HG03025 (cell line): ENCODE data around the gene CACNG1.

ENCODE experiments used
- ATAC-seq: cut with Tn5 transposase; IDR thresholded peaks from one replicate; pipeline ENCODE4 v1.9.1; 2021; ENCODE audit warnings: mild to moderate bottlenecking, moderate library complexity; ENCODE audit not compliant: unreplicated experiment, low FRiP score

CACNG1 gene

DNA sequence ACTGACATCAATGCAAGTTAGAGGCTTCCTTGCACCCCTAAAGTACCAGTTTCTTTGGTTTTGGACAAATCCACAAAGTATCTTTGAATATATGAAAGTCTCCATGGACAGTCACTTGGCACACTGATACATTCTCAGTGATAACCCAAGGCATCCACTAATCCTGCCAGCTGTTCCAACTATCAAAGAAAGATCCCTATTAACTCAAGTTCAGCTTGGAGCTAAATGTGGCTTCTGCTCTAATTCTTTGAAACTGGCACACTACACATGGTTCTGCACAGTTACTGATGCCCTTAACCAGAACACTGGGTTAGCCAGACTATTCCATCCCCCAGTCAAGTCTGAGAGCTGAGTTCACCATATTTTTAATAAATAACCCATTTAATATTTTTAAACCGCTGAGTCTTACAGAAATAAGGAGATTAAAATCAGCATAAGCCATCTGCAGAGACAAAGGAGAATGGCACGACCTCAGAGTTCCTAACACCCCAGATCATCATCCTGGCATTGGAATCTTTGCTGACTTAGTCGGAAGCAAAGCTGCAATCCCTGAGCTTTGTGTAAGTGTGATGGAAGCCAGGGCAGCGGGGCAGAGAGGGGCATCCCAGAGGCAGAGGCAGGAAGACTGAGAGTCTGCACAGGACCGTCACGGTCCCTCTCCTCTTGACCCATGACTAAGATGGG lies 6.3 kb downstream of the CACNG1 start:
- no peak for ATAC-seq

DNA sequence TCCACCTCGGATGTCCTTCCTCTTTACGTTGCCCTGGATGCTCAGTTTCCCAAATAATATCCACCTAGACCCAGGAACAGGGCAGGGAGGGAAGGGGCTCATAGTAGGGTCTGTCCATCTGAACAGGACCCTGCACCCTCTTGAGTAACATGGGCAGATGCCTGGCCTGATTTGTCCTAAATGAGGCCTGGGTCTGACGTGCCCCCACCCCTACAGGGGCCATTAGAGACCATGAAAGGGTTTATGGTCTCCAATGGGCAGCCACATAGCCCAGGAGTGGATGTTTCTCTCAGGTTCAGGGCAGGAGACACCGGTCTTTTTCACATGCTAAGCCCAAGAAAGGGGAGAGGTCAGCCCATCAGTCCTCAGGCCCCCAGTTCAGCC lies 6.8 kb downstream of the CACNG1 start:
- ATAC-seq, result no peak

GRCh38 chr17:67051837-67052236 lies 7.5 kb downstream of the CACNG1 start:
- no peak for ATAC-seq

DNA sequence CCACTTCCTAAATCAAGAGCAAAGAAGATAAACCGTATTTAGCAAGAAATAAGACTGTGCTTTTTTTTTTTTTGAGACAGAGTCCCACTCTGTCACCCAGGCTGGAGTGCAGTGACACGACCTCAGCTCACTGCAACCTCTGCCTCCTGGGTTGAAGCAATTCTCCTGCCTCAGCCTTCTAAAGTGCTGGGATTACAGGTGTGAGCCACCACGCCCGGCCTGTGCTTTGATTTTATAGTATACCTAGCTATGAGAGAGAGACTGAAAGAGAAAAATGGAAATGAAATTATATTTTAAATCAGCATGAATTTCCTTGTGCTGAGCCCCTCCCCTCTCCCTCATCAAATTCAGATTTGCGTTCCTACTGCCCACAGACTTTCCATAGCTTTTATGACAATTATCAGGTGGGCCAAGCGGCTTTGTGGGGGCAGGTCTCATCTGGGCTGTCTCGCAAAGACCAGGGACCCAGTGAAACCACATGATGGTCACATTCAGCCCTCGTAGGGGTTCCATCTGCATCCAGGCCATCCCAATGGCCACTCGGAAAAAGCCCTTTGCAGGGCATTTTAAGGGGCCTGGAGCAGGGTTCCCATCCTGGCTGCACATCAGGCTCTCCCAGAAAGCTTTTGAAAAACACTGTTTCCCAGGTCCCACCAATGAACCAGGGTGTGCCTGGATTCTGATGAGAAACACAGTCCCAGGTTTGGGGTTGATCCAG lies 8.5 kb downstream of the CACNG1 start:
- ATAC-seq, result no peak

DNA sequence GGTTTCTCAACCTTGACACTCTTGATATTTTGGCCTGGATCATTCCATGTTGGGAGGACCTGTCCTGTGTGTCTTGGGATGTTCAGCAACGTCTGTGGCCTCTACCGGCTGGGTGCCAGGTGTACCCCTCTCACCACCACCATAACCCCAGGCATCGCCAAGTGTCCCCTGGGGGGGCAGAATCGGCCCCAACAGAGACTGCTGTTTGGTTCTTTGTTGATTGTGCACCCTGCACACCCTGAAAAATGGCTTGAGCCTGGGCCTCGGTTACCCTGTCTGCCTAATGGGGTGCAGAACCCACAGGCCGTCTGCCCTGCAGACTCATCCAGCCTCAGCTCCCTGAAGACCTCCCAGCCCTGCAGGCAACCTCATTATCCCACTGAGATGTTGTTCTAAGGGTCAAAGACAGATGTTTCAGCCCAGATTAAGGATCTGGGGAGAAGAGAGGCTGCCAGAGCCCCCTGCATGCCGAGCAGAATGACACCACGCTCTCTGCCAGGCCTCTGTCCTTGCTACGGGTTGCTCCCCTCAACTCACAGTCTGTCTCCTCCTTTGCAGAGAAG lies 9.2 kb downstream of the CACNG1 start:
- no peak for ATAC-seq

DNA sequence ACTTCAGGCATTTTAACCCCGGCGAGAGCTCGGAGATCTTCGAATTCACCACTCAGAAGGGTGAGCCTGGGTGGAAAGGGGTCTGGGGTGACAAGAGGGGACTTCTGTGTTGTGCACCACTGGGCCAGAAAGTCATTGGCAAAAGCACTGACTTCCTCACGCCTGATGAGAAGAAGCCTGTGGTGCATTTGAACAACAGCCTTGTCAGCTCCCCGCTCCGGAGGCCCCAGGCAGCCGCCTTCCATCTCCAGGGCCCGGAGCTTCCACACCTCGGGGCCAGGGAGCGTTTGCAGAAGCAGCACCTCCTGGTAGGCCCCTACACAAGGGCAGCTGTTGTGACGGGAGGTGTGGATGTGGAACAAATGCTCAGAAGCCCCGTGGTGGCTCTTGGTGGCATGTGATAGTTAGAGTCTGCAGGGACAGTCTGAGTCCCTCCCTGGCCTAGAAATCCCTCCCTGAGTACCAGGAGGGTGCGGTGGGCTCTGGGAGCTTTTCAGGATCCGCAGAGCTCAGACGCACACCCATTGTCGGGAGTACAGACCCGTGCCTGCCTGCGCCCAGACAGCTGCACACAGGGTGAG lies 9.7 kb downstream of the CACNG1 start:
- no peak for ATAC-seq

DNA sequence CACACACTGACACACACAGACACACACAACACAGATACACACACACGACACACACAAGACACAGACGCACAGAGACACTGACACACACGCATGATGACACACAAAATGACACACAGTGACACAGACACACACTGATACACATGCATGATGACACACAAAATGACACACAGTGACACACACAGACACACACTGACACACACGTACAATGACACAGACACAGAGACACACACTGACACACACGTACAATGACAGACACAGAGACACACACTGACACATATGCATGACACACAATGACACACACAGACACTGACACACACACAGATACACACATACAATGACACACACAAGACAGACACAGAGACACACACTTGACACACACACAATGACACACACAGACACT lies 10.3 kb downstream of the CACNG1 start:
- ATAC-seq, result no peak

DNA sequence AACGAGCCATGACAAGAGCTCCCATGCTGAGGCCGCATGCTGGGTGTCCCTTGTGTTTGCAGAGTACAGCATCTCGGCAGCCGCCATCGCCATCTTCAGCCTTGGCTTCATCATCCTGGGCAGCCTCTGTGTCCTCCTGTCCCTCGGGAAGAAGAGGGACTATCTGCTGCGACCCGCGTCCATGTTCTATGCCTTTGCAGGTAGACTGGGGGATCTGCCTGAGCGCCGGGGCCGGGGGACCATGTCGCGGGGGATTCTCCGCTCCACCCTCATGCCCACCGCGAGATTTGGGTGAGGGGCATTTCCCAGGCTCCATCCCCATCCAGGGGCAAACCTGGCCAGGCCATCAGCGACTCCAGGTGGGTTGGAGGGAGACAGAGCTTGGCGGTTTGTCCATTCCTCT lies 10.7 kb downstream of the CACNG1 start:
- no peak for ATAC-seq

- no peak for ATAC-seq
These were observed 11.7 kb downstream of the CACNG1 start for GRCh38 chr17:67055811-67056745.

DNA sequence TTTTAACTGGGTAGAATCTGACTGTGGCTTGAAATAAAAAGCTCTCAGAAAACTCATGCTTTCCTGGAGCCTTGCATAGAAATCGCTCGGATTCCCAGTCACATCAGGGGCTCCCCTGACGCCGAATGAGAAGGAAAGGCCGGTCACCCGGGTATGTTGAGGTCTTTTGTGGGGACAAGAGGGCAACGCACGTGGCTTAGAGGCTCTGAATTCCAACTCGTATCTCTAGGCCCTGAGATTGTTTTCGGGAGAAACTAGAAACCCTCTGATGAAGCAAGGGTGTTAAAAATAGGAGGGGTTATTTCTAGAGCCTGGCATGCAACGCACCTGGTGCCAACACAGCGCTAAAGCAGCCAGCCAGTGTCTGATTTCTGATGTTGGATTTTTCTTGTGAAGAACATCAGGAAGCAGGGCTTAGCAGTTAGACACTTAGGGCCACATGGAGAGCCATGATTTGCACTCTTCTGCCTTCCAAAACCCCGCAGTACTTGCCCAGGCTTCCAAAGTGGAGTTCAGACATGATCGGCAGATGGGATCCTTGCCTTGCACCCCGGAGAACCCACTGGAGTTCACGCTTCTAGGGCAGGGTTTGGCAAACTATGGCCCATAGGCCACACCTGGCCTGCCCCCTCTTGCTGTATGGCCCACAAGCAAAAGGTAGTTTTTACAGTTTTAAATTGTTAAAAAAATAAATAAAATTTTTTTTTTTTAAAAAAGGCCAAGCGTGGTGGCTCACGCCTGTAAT lies 12.6 kb downstream of the CACNG1 start:
- ATAC-seq, result no peak

GRCh38 chr17:67058036-67058435 lies 13.7 kb downstream of the CACNG1 start:
- no peak for ATAC-seq

DNA sequence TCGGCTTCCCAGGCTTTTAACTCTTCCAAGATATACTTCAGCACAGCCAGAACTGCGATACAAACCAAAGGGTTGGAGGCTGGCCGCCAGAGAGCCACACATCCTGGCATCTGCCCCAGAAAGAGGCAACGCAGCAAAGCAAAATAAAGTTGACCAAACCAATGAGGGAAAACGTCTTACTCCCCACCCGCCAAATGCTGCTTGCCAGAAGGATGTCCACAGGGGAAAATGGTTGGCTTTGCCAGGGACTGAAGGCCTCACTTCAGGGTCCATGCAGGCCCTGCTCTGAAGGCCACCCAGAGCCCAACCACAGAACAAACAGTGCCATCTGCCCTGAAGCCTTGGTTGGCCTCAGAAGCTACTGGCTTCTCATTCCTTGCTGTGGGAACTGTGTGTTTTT lies 15.0 kb downstream of the CACNG1 start:
- ATAC-seq, result no peak

- no peak for ATAC-seq
These were observed 18.8 kb downstream of the CACNG1 start for GRCh38 chr17:67063141-67063540.

DNA sequence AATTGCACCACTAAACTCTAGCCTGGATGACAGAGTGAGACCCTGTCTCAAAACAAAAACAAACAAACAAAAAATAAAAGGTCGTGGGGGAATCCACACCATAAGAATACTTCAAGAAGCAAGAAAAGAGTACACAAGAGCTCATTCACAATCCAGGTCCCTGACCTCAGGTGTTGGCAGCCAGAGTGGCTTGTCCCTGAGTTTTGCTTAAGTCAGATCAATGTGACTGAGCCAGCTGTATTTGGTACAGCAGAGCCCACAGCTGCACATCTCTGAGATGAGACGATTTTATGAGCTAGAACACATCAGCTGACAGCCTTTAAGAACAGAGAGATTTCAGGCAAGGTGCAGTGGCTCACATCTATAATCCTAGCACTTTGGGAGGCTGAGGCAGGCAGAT lies 22.4 kb downstream of the CACNG1 start:
- no peak for ATAC-seq

DNA sequence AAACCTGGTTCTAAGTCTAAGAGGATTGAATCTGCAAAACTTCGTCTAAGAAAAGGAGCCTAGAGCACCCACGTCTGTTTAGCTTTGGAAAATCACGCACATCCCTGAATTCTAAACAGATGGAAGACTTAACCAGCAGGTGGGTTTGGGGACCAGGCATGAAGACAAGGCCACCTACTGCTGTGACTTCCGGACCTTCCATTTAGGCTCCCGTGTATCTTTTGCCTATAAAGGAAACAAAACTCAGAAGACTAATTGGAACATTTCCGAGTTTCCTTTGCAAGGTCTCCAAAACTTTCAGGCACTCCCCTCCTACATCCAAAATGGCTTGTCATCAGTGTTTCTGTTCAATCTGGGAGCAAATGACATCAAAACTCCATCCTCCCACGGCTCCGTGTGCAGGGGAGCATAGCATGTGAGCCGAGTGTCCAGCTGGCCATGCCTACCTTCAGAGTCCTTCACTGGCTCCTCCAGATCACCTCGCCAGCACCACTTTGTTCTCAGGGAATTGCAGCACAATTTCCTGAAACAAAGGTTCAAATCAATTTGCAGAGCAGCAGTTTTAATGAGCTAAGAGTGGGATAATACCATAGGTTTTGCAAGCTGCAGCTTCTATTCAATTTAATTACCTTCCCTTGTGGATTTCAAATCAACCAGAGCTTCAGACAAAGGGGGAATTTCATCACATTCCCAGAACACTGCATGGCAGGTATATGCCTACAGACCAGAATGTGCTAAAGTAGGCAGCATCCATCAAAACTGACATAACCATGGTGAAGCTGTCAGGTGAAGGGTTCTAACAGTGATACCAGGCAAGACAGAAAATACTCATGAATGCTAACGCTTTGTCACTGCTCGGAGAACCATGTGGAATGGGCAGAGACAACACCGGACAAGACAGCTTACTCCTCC lies 23.5 kb downstream of the CACNG1 start:
- ATAC-seq, result no peak

- no peak for ATAC-seq
These were observed 24.6 kb downstream of the CACNG1 start for GRCh38 chr17:67068999-67069398.

GRCh38 chr17:67069603-67070136 lies 25.3 kb downstream of the CACNG1 start:
- no peak for ATAC-seq

GRCh38 chr17:67071595-67071994 lies 27.2 kb downstream of the CACNG1 start:
- no peak for ATAC-seq

DNA sequence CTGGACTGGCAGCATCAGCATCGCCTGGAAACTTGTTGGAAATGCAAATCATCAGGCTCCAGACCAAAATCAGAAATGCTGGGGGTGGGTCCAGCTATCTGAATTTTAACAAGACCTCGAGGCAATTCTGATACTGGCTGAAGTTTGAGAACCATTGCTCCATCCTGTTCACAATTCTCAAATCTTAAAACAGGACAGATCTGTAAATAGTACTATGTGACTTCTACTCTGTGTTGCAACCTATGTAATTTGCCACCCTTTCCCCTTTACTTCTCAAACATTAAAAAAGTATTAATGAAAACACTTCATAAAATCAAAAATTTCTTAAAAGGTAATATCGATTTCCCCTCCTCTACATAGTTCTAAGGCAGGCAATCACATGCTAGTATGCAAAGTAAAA lies 28.5 kb downstream of the CACNG1 start:
- ATAC-seq, result no peak
